Breast epithelium (tissue), 3 donors: ENCODE measurements around the gene LEPROT.

Experiments used
- CTCF ChIP-seq, 3 donors: fragments of 450-650 bp; IDR thresholded peaks; one replicate each; pipeline ENCODE4 v1.5.1; 2016 to 2017; ENCODE audit warnings: antibody characterized with exemption in 3 of 3, mild to moderate bottlenecking in 3 of 3, moderate library complexity in 3 of 3
- POLR2AphosphoS5 ChIP-seq, 3 donors: sonication (generic); formaldehyde crosslinking; IDR thresholded peaks; one replicate each; pipeline ENCODE4 v1.6.1; 2017; ENCODE audit warnings: antibody characterized with exemption in 3 of 3

- TF ChIP-seq POLR2AphosphoS5 (IDR thresholded peaks at IDR 0.05) (no peak), CTCF (IDR thresholded peaks at IDR 0.05) (no peak)
Measured at GRCh38 chr1:65480684-65481405, 60.4 kb downstream of the LEPROT start.
